H1 (cell line): ENCODE results near the gene ACTN3. TPM values are rescaled to one million over a fixed set of nuclear protein-coding genes. Genes with fewer than 3 reads are reported as not detected.
"Not testable (repeated sequence)": the region's sequence is repeated elsewhere in the genome, so short reads cannot be mapped to it uniquely, and the experiment has no call there.

Source experiments
- CTCF ChIA-PET: fragments of 300-600 bp; sonication (Branson Sonifier 250); formaldehyde crosslinking; loops from one replicate; lab custom pipeline; 2021; ENCODE audit not compliant: partially characterized antibody; lab: Charles Lee
- POLR2A ChIA-PET: fragments of 300-600 bp; sonication (Branson Sonifier 250); formaldehyde crosslinking; loops from one replicate; lab custom pipeline; 2021; ENCODE audit warnings: inconsistent platforms; ENCODE audit not compliant: partially characterized antibody; lab: Charles Lee
- DNase-seq, 2 experiments: peaks; one replicate each; pipeline versions ENCODE4 v3.0.0 to v3.0.0-alpha.2; 2010 to 2022; ENCODE audit warnings: low spot score in 2 of 2, low read depth in 1 of 2, mixed read lengths in 1 of 2
- FAIRE-seq: peaks from 2 replicates; lab custom pipeline; 2011; peaks lifted over from hg19 to GRCh38; lab: Jason Lieb, UNC
- H2AFZ ChIP-seq: 2 replicates; pipeline ENCODE4 v1.8.1; 2012; ENCODE audit warnings: low read length, inconsistent platforms
- H2AK5ac ChIP-seq: 2 replicates; pipeline ENCODE4 v1.6.1; 2013; ENCODE audit warnings: low read depth, low read length
- H2BK120ac ChIP-seq: replicated peaks from 2 replicates; pipeline ENCODE3; 2013; ENCODE audit warnings: low read depth, low read length, inconsistent platforms
- H2BK12ac ChIP-seq: 2 replicates; pipeline ENCODE4 v1.6.1; 2013; ENCODE audit warnings: low read depth, low read length
- H2BK15ac ChIP-seq: 2 replicates; pipeline ENCODE4 v1.6.1; 2013; ENCODE audit warnings: low read length
- H2BK20ac ChIP-seq: 2 replicates; pipeline ENCODE4 v1.6.1; 2013; ENCODE audit warnings: low read length
- H2BK5ac ChIP-seq: 2 replicates; pipeline ENCODE4 v1.6.1; 2013; ENCODE audit warnings: low read depth, low read length
- H3K14ac ChIP-seq: 2 replicates; pipeline ENCODE4 v1.6.1; 2013; ENCODE audit warnings: inconsistent platforms; ENCODE audit not compliant: insufficient read length
- H3K18ac ChIP-seq: 2 replicates; pipeline ENCODE4 v1.6.1; 2013; ENCODE audit warnings: low read length; ENCODE audit errors: extremely low read depth
- H3K23ac ChIP-seq: 2 replicates; pipeline ENCODE4 v1.6.1; 2013; ENCODE audit warnings: inconsistent platforms; ENCODE audit not compliant: insufficient read length
- H3K23me2 ChIP-seq: 2 replicates; pipeline ENCODE4 v1.6.1; 2013; ENCODE audit warnings: low read depth, low read length
- H3K27ac ChIP-seq: 2 replicates; pipeline ENCODE4 v1.6.1; 2011; ENCODE audit warnings: low read depth, low read length, inconsistent platforms
- H3K27me3 ChIP-seq, 4 experiments: replicated peaks in 1 of 4; 1 replicate in 1 of 4; 2 replicates in 3 of 4; pipeline versions ENCODE4 v1.6.1 to v1.8.1; 2011 to 2013; ENCODE audit warnings: low read length in 3 of 4, mild to moderate bottlenecking in 3 of 4, inconsistent platforms in 2 of 4, mixed read lengths in 2 of 4, moderate library complexity in 1 of 4; ENCODE audit not compliant: control insufficient read depth in 3 of 4, insufficient read depth in 3 of 4; ENCODE audit errors: extremely low read depth in 1 of 4
- H3K36me3 ChIP-seq, 4 experiments: 2 replicates each; pipeline versions ENCODE4 v1.6.1 to v1.8.1; 2011 to 2013; ENCODE audit warnings: mild to moderate bottlenecking in 4 of 4, low read length in 3 of 4, moderate library complexity in 2 of 4, control low read depth in 1 of 4, inconsistent platforms in 1 of 4; ENCODE audit not compliant: insufficient read depth in 4 of 4, control insufficient read depth in 2 of 4
- H3K4ac ChIP-seq: replicated peaks from 2 replicates; pipeline ENCODE3; 2013; ENCODE audit warnings: low read length, low read depth, mixed read lengths, inconsistent platforms; ENCODE audit not compliant: insufficient read length
- H3K4me1 ChIP-seq, 4 experiments: replicated peaks in 1 of 4; 1 replicate in 1 of 4; 2 replicates in 3 of 4; pipeline versions ENCODE4 v1.6.1 to v1.8.1; 2011 to 2013; ENCODE audit warnings: low read length in 3 of 4, inconsistent platforms in 2 of 4, mixed read lengths in 1 of 4; ENCODE audit not compliant: insufficient read depth in 4 of 4, control insufficient read depth in 3 of 4
- H3K4me2 ChIP-seq, 2 experiments: 2 replicates each; pipeline versions ENCODE4 v1.6.1 to v1.8.1; 2011 to 2013; ENCODE audit warnings: low read depth in 2 of 2, low read length in 2 of 2, control low read depth in 1 of 2, inconsistent platforms in 1 of 2, mild to moderate bottlenecking in 1 of 2; ENCODE audit not compliant: insufficient read depth in 1 of 2
- H3K4me3 ChIP-seq, 4 experiments: fragments of 200-600, 300-600 bp in 1 of 4; sonication (generic), shearing (Covaris generic), sonication (Bioruptor Twin) in 1 of 4; 2 replicates each; pipeline versions ENCODE4 v1.5.1 to v1.8.1; 2011 to 2016; ENCODE audit warnings: low read length in 4 of 4, low read depth in 3 of 4, control low read depth in 2 of 4, inconsistent platforms in 2 of 4, mild to moderate bottlenecking in 2 of 4, mixed read lengths in 1 of 4, moderate library complexity in 1 of 4; ENCODE audit not compliant: insufficient read depth in 2 of 4; ENCODE audit errors: extremely low read depth in 1 of 4
- H3K56ac ChIP-seq: replicated peaks from 2 replicates; pipeline ENCODE3; 2013; ENCODE audit warnings: low read depth, mild to moderate bottlenecking, mixed read lengths, low read length, inconsistent platforms; ENCODE audit not compliant: insufficient read length
- H3K79me1 ChIP-seq: 2 replicates; pipeline ENCODE4 v1.6.1; 2013; ENCODE audit warnings: low read depth, low read length, control low read depth
- H3K79me2 ChIP-seq, 2 experiments: 2 replicates each; pipeline versions ENCODE4 v1.6.1 to v1.8.1; 2012 to 2013; ENCODE audit warnings: low read length in 2 of 2, mild to moderate bottlenecking in 2 of 2, inconsistent platforms in 1 of 2; ENCODE audit not compliant: insufficient read depth in 2 of 2, control insufficient read depth in 1 of 2
- H3K9ac ChIP-seq, 4 experiments: replicated peaks in 1 of 4; 1 replicate in 1 of 4; 2 replicates in 3 of 4; pipeline versions ENCODE4 v1.6.1 to v1.8.1; 2011 to 2013; ENCODE audit warnings: low read depth in 3 of 4, low read length in 3 of 4, control low read depth in 2 of 4, mild to moderate bottlenecking in 2 of 4, moderate library complexity in 2 of 4, inconsistent platforms in 1 of 4; ENCODE audit errors: extremely low read depth in 1 of 4
- H3K9me3 ChIP-seq, 2 experiments: 2 replicates each; pipeline versions ENCODE4 v1.6.1 to v1.8.1; 2012 to 2013; ENCODE audit warnings: mild to moderate bottlenecking in 2 of 2, moderate library complexity in 2 of 2, control low read depth in 1 of 2, inconsistent platforms in 1 of 2, low read depth in 1 of 2, low read length in 1 of 2, mixed read lengths in 1 of 2; ENCODE audit not compliant: insufficient read depth in 2 of 2
- H4K20me1 ChIP-seq, 2 experiments: replicated peaks in 1 of 2; 2 replicates each; pipeline versions ENCODE3 to v1.8.1; 2011 to 2013; ENCODE audit warnings: inconsistent platforms in 2 of 2, low read length in 2 of 2, mild to moderate bottlenecking in 1 of 2; ENCODE audit not compliant: insufficient read depth in 2 of 2, control insufficient read depth in 1 of 2
- H4K5ac ChIP-seq: 2 replicates; pipeline ENCODE4 v1.6.1; 2013; ENCODE audit warnings: low read length, low read depth, mixed read lengths, inconsistent platforms; ENCODE audit not compliant: insufficient read length
- H4K8ac ChIP-seq: 2 replicates; pipeline ENCODE4 v1.8.0; 2013; ENCODE audit warnings: mild to moderate bottlenecking, moderate library complexity, low read length, inconsistent platforms; ENCODE audit not compliant: insufficient read depth; ENCODE audit errors: extremely low read depth
- H4K91ac ChIP-seq: replicated peaks from 2 replicates; pipeline ENCODE3; 2013; ENCODE audit warnings: low read length, mixed read lengths, inconsistent platforms; ENCODE audit not compliant: insufficient read length
- TBP ChIP-seq: IDR thresholded peaks from 2 replicates; pipeline ENCODE4 v1.6.1; 2011; ENCODE audit warnings: low read depth, low read length, improper control_type of control experiment
- WGBS, 2 experiments: shearing (Covaris generic) in 1 of 2; methylation state at CpG; one replicate each; pipeline versions ENCODE4 v1.1.6 to v1.1.7; 2013 to 2015; ENCODE audit warnings: low lambda C conversion rate in 2 of 2, mixed read lengths in 2 of 2, inconsistent platforms in 1 of 2, low coverage in 1 of 2, missing lambda C conversion rate in 1 of 2; ENCODE audit not compliant: insufficient replicate concordance in 2 of 2, insufficient coverage in 1 of 2, insufficient read length in 1 of 2; ENCODE audit errors: extremely low coverage in 1 of 2, missing lambda C conversion rate in 1 of 2; 5-methylcytosine and 5-hydroxymethylcytosine counted together
- polyA plus RNA-seq, 7 experiments: library from polyadenylated mRNA; depleted of rRNA in 3 of 7; stranded (reverse) in 5 of 7; unstranded in 2 of 7; fragments of >200 nt in 5 of 7; fragments of 200-250 nt in 2 of 7; gene quantifications; 1 replicate in 5 of 7; 2 replicates in 1 of 7; 4 replicates in 1 of 7; pipeline versions ENCODE4 v1.2.1 to v1.2.3, GENCODE V29; 2011 to 2013; ENCODE audit warnings: missing spikeins in 2 of 7, mixed read lengths in 2 of 7
- total RNA-seq: library from RNA; stranded (reverse); fragmentation: NEBNext Ultra II Directional; extraction: Animal tissue kit (Norgen Biotek cat#: 25700); gene quantifications from 2 replicates; pipeline ENCODE4 v1.2.1, GENCODE V29; 2021

The ACTN3 gene
- total and polyA plus RNA-seq, 2 of the 8 experiments (the other 6 are each of a cell fraction or from before 2014, with no cell fraction given): 30.8 to 36.7 TPM

DNA sequence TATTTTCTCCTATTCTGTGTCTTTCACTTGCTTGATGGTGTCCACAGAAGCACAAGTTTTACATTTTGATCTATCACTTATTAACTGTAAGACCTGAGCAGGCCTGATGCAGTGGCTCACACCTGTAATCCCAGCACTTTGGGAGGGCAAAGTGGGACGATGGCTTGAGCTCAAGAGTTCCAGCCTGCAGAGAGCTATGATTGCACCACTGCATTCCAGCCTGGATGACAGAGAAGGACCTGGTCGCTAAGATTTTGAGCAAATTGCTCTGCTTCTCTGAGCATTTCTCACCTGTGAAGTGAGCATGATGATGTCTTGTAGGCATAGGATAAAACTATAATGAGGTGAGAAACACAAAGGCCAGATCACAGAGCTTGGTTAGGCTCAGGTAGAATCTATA lies 39.4 kb downstream of the ACTN3 start (continued):
- TF ChIP-seq TBP: no peak

DNA sequence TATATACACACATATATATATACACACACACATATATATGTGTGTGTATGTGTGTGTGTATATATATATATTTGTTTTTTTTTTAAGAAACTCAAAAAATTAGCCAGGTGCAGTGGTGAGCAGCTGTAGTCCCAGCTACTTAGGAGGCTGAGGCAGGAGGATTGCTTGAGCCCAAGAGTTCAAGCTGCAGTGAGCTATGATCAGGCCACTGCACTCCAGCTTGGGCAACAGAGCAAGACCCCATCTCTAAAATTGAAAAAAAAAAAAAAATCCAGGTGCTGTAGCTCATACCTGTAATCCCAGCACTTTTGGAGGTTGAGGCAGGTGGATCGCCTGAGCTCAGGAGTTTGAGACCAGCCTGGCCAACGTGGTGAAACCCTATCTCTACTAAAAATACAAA lies 42.6 kb downstream of the ACTN3 start:
- H3K9me3 ChIP-seq: peaks cover 13 to 25% of the 10 kb centered on the region in 2 experiments
- not testable (repeated sequence) for H4K8ac ChIP-seq, H2BK20ac ChIP-seq, H2BK5ac ChIP-seq, H3K79me2 ChIP-seq, H3K23ac ChIP-seq, H4K20me1 ChIP-seq, H2BK15ac ChIP-seq, H3K27ac ChIP-seq, H4K5ac ChIP-seq, H3K4ac ChIP-seq, DNase-seq, H3K36me3 ChIP-seq, H3K4me2 ChIP-seq, FAIRE-seq, H3K23me2 ChIP-seq, H2AK5ac ChIP-seq, H3K18ac ChIP-seq, H4K91ac ChIP-seq, H2BK12ac ChIP-seq, H3K79me1 ChIP-seq, H3K27me3 ChIP-seq, H3K14ac ChIP-seq, H3K9ac ChIP-seq, H3K56ac ChIP-seq, H2BK120ac ChIP-seq, H3K4me3 ChIP-seq, H2AFZ ChIP-seq
- H3K4me1 ChIP-seq: peaks cover 0 to 11% (median 7%) of the 10 kb centered on the region in 4 experiments; a peak in 6 of 7 replicates
- WGBS, 2 experiments: 87% methylated on average over 2 of the region's 2 CpGs; no CpG with 5 or more reads in 1 of the 2 experiments
- POLR2A ChIA-PET: interaction anchor here (0.7 to 65.3 kb wide), 2 partner anchors 13 to 53 kb away, joined by 3 to 2165 read pairs; partner anchors contain the start of genes RBM14 and RBM4
- CTCF ChIA-PET: interaction anchor here (0.6 to 1.0 kb wide), 2 partner anchors 10 to 134 kb away, joined by 3 to 4 read pairs; no protein-coding TSS in a partner anchor
